Liver (tissue), 9 donors: ENCODE data around the gene TRAPPC12. TPM values are rescaled to one million over a fixed set of nuclear protein-coding genes. Genes with fewer than 3 reads are reported as not detected.
A peak's percentile ranks its signal among the peaks of the same experiment; 100 is the strongest.

Experiments used
- DNase-seq: peaks from one replicate; pipeline ENCODE4 v3.0.0-alpha.2; 2017; ENCODE audit warnings: low spot score
- H3K27ac ChIP-seq, 2 donors: one replicate each; pipeline ENCODE4 v1.7.0; 2013; ENCODE audit warnings: inconsistent platforms in 2 of 2, low read length in 2 of 2, control low read depth in 1 of 2, low read depth in 1 of 2, mild to moderate bottlenecking in 1 of 2
- H3K27me3 ChIP-seq, 4 donors: one replicate each; pipeline versions ENCODE4 v1.6.1 to v1.7.0; 2013; ENCODE audit warnings: low read length in 3 of 4, inconsistent platforms in 1 of 4, mild to moderate bottlenecking in 1 of 4, moderate library complexity in 1 of 4; ENCODE audit not compliant: control insufficient read depth in 4 of 4, insufficient read depth in 4 of 4
- H3K36me3 ChIP-seq, 4 donors: one replicate each; pipeline versions ENCODE4 v1.6.1 to v1.7.0; 2013; ENCODE audit warnings: low read length in 3 of 4, mild to moderate bottlenecking in 3 of 4, low read depth in 1 of 4, moderate library complexity in 1 of 4; ENCODE audit not compliant: control insufficient read depth in 4 of 4, insufficient read depth in 3 of 4
- H3K4me1 ChIP-seq, 4 donors: one replicate each; pipeline versions ENCODE4 v1.6.1 to v1.7.0; 2013; ENCODE audit warnings: low read length in 3 of 4, mild to moderate bottlenecking in 3 of 4, moderate library complexity in 1 of 4; ENCODE audit not compliant: control insufficient read depth in 4 of 4, insufficient read depth in 4 of 4
- H3K4me3 ChIP-seq, 3 donors: one replicate each; pipeline versions ENCODE4 v1.6.1 to v1.7.0; 2013; ENCODE audit warnings: low read length in 3 of 3, control low read depth in 1 of 3, low read depth in 1 of 3, mild to moderate bottlenecking in 1 of 3
- H3K9ac ChIP-seq, 2 donors: one replicate each; pipeline ENCODE4 v1.7.0; 2013; ENCODE audit warnings: low read length in 2 of 2, mild to moderate bottlenecking in 2 of 2, moderate library complexity in 2 of 2, control low read depth in 1 of 2, low read depth in 1 of 2
- H3K9me3 ChIP-seq, 4 donors: one replicate each; pipeline versions ENCODE4 v1.6.1 to v1.7.0; 2013; ENCODE audit warnings: low read length in 3 of 4; ENCODE audit not compliant: control insufficient read depth in 4 of 4
- ATF3 ChIP-seq: IDR thresholded peaks from 2 replicates; pipeline ENCODE4 v1.6.1; 2016; ENCODE audit warnings: antibody characterized with exemption
- CTCF ChIP-seq: fragments of 150-350 bp; IDR thresholded peaks from 2 replicates; pipeline ENCODE4 v1.5.1; 2017; ENCODE audit warnings: improper control_type of control experiment, low read depth, low read length; ENCODE audit not compliant: missing input control
- EGR1 ChIP-seq, 2 donors: IDR thresholded peaks; 2 replicates each; pipeline ENCODE4 v1.6.1; 2016 to 2018; ENCODE audit warnings: antibody characterized with exemption in 2 of 2, low read depth in 2 of 2
- FOXA2 ChIP-seq: IDR thresholded peaks from 2 replicates; pipeline ENCODE4 v1.6.1; 2016; ENCODE audit warnings: antibody characterized with exemption
- GABPA ChIP-seq, 2 donors: IDR thresholded peaks in 1 of 2; conservative IDR thresholded peaks in 1 of 2; 2 replicates each; pipeline ENCODE4 v1.6.1; 2016; ENCODE audit warnings: antibody characterized with exemption in 2 of 2, mild to moderate bottlenecking in 1 of 2, moderate library complexity in 1 of 2
- HNF4A ChIP-seq, 2 donors: conservative IDR thresholded peaks; 2 replicates each; pipeline ENCODE4 v1.6.1; 2016; ENCODE audit warnings: antibody characterized with exemption in 2 of 2, mild to moderate bottlenecking in 2 of 2
- MAX ChIP-seq: IDR thresholded peaks from 2 replicates; pipeline ENCODE4 v1.6.1; 2016; ENCODE audit warnings: antibody characterized with exemption
- RAD21 ChIP-seq, 2 donors: IDR thresholded peaks; 2 replicates each; pipeline ENCODE4 v1.6.1; 2016; ENCODE audit warnings: antibody characterized with exemption in 2 of 2, mild to moderate bottlenecking in 2 of 2
- REST ChIP-seq: IDR thresholded peaks from 2 replicates; pipeline ENCODE4 v1.6.1; 2016; ENCODE audit warnings: antibody characterized with exemption, mild to moderate bottlenecking
- RXRA ChIP-seq, 2 donors: IDR thresholded peaks; 2 replicates each; pipeline ENCODE4 v1.6.1; 2017 to 2018; ENCODE audit warnings: antibody characterized with exemption in 2 of 2, mild to moderate bottlenecking in 1 of 2
- SP1 ChIP-seq: IDR thresholded peaks from 2 replicates; pipeline ENCODE4 v1.6.1; 2018; ENCODE audit warnings: antibody characterized with exemption, mild to moderate bottlenecking
- TAF1 ChIP-seq: conservative IDR thresholded peaks from 2 replicates; pipeline ENCODE4 v1.6.1; 2016; ENCODE audit warnings: antibody characterized with exemption, mild to moderate bottlenecking
- YY1 ChIP-seq: IDR thresholded peaks from 2 replicates; pipeline ENCODE4 v1.6.1; 2016; ENCODE audit warnings: antibody characterized with exemption, mild to moderate bottlenecking
- ZBTB33 ChIP-seq: IDR thresholded peaks from 2 replicates; pipeline ENCODE4 v1.6.1; 2016; ENCODE audit warnings: antibody characterized with exemption
- WGBS: extraction: QIAGEN DNeasy Blood & Tissue Kit; methylation state at CpG from one replicate; pipeline ENCODE4 v1.1.7; 2013; 5-methylcytosine and 5-hydroxymethylcytosine counted together
- polyA plus RNA-seq, 2 donors: library from polyadenylated mRNA; stranded (reverse) in 1 of 2; unstranded in 1 of 2; fragments of 200-250 nt in 1 of 2; fragments of >200 nt in 1 of 2; fragmentation: Nextera tagmentation in 1 of 2; extraction: Ambion mirVana in 1 of 2; gene quantifications; one replicate each; pipeline versions ENCODE4 v1.2.1 to v1.2.3, GENCODE V29; 2013 to 2015
- total RNA-seq, 2 donors: library from RNA; depleted of rRNA; stranded (reverse); fragments of >200 nt; gene quantifications; one replicate each; pipeline ENCODE4 v1.2.3, GENCODE V29; 2014
- donor health status: healthy.
- donor health status: healthy.
- donor health status: healthy.
- donor health status: healthy.
- donor health status: healthy.

TRAPPC12 gene
- total and polyA plus RNA-seq, 4 donors = 30.2 to 60.9 (median 39.7) TPM

- Histone ChIP-seq H3K27ac (peak within 1 kb of the TSS; percentile 98 to 99), H3K9ac (peak within 1 kb of the TSS; percentile 75 to 88), H3K27me3 (no peaks in the 10 kb centered on the region), H3K4me3 (peak within 1 kb of the TSS; percentile 59 to 92 (median 87)), H3K4me1 (peaks cover 14 to 68% (median 55%) of the 10 kb centered on the region in 4 donors), H3K9me3 (no peaks in the 10 kb centered on the region), H3K36me3 (no peaks in the 10 kb centered on the region)
- 1% methylated on average over 76 of the region's 76 CpGs for WGBS
- DNase-seq = peak; percentile 81
- no peak for TF ChIP-seq CTCF
- peak in 1 of 2 donors; percentile 14 for TF ChIP-seq HNF4A (conservative IDR thresholded peaks at IDR 0.05)
- peak; percentile 71 for TF ChIP-seq TAF1
- peak in 1 of 2 donors; percentile 35 for TF ChIP-seq RAD21 (IDR thresholded peaks at IDR 0.05)
- TF ChIP-seq RXRA (IDR thresholded peaks at IDR 0.05) = peak in 1 of 2 donors; percentile 27
- no peak for TF ChIP-seq SP1
- peak in 1 of 2 donors; percentile 63 for TF ChIP-seq EGR1 (IDR thresholded peaks at IDR 0.05; ENCODE audit: low read depth in 2 of 2)
- TF ChIP-seq YY1 = peak; percentile 38
- peak; percentile 54 for TF ChIP-seq REST
- TF ChIP-seq FOXA2 = no peak
- no peak for TF ChIP-seq GABPA (IDR thresholded peaks at IDR 0.05 in 1 of 2, conservative IDR thresholded peaks at IDR 0.05 in 1 of 2)
These were observed 140.0 kb downstream of the TRAPPC12 start, which contains the start of gene ADI1 for GRCh38 chr2:3519255-3520205. ADI1 (minus strand) TSS chr2:3519531; CDS start chr2:3519487, 44 bp downstream.

- Histone ChIP-seq H3K36me3 (no peaks in the 10 kb centered on the region), H3K27me3 (no peaks in the 10 kb centered on the region), H3K27ac (no peak overlapping the region), H3K9ac (no peak overlapping the region), H3K9me3 (no peaks in the 10 kb centered on the region), H3K4me3 (peak overlapping the region in 2 of 3 donors; percentile 28 to 59), H3K4me1 (peaks cover 17 to 68% (median 61%) of the 10 kb centered on the region in 4 donors)
- TF ChIP-seq ZBTB33 = no peak
- TF ChIP-seq MAX = no peak
- TF ChIP-seq YY1 = no peak
- no peak for TF ChIP-seq FOXA2
- TF ChIP-seq ATF3 = no peak
- no peak for TF ChIP-seq GABPA (IDR thresholded peaks at IDR 0.05 in 1 of 2, conservative IDR thresholded peaks at IDR 0.05 in 1 of 2)
- TF ChIP-seq SP1 = no peak
- 93% methylated on average over 6 of the region's 6 CpGs for whole genome bisulfite sequencing
- DNase-seq = no peak
These were observed 141.1 kb downstream of the TRAPPC12 start for GRCh38 chr2:3520591-3520990.
